Retinal pigment epithelial cell (primary cell): ENCODE measurements around the gene B4GALT2.
A peak's percentile ranks its signal among the peaks of the same experiment; 100 is the strongest.

Source experiments
- DNase-seq: peaks from one replicate; pipeline ENCODE4 v3.0.0-alpha.2; 2010; ENCODE audit warnings: low read depth
- H3K4me3 ChIP-seq: 2 replicates; pipeline ENCODE4 v1.5.1; 2011; ENCODE audit warnings: mild to moderate bottlenecking, low read length, control low read depth, moderate library complexity
- TF ChIP-seq, protein P1 (sequence below): conservative IDR thresholded peaks from 2 replicates; pipeline ENCODE4 v1.5.1; 2011; ENCODE audit warnings: low read depth, low read length, control low read depth, inconsistent platforms

The B4GALT2 gene

DNA sequence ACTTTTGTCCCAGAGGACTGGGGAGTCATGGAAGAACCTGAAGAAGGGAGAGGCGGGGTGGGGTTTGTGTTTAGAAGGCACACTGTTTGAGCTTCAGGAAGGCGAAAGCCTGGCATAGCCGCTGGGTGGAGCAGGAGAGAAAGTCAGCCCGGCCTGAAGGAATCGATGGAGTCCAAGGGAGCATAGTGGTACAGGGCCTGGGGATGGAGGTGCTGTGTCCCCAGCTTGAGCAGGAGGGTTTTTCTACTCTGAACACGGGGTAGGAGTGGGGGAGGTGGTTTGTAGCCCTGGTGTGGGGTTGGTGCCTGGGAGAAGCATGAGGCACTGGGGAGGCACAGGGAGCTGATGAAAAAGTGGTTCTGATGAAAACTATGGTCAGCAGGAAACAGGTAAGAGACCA, 7.7 kb downstream of the B4GALT2 start:
- DNase-seq, result no peak
- TF ChIP-seq, protein P1, sequence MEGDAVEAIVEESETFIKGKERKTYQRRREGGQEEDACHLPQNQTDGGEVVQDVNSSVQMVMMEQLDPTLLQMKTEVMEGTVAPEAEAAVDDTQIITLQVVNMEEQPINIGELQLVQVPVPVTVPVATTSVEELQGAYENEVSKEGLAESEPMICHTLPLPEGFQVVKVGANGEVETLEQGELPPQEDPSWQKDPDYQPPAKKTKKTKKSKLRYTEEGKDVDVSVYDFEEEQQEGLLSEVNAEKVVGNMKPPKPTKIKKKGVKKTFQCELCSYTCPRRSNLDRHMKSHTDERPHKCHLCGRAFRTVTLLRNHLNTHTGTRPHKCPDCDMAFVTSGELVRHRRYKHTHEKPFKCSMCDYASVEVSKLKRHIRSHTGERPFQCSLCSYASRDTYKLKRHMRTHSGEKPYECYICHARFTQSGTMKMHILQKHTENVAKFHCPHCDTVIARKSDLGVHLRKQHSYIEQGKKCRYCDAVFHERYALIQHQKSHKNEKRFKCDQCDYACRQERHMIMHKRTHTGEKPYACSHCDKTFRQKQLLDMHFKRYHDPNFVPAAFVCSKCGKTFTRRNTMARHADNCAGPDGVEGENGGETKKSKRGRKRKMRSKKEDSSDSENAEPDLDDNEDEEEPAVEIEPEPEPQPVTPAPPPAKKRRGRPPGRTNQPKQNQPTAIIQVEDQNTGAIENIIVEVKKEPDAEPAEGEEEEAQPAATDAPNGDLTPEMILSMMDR, result no peak
- no peak overlapping the region for H3K4me3 ChIP-seq

DNA sequence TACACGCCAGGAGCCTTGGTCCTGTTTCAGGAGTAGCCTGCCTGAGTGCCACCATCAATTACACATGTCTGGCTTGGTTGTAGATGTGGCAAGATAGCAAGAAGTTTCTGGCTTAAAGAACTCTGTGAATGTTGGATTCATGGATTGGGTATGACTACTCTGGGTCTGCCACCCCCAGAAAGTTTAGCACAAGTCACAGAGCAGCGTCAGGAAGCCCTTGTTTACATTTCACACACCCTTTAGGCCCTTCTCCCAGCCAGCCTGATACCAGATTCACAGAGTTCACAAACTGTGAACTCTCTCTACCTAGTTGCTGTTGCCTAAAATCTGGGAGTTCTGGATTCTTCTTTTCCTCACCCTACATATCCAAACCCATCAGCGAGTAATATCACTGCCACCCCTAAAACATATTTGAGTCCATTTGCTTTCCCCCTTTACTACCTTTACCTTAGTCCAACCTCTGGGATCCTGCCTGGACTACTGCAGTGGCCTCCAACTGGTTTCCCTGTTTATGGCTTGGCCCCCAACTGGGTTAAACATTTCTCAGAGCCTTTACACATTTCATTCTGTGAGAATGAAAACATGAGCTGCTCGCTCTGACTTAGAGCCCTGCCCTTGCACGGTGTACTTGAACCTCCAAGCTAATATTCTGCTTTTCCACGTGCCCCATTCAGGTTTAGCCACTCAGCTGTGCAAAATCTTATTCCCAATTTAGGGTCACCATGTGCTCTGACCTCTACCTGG, 8.3 kb downstream of the B4GALT2 start:
- no peak overlapping the region for H3K4me3 ChIP-seq
- DNase-seq, result no peak
- TF ChIP-seq, protein P1, result no peak

DNA sequence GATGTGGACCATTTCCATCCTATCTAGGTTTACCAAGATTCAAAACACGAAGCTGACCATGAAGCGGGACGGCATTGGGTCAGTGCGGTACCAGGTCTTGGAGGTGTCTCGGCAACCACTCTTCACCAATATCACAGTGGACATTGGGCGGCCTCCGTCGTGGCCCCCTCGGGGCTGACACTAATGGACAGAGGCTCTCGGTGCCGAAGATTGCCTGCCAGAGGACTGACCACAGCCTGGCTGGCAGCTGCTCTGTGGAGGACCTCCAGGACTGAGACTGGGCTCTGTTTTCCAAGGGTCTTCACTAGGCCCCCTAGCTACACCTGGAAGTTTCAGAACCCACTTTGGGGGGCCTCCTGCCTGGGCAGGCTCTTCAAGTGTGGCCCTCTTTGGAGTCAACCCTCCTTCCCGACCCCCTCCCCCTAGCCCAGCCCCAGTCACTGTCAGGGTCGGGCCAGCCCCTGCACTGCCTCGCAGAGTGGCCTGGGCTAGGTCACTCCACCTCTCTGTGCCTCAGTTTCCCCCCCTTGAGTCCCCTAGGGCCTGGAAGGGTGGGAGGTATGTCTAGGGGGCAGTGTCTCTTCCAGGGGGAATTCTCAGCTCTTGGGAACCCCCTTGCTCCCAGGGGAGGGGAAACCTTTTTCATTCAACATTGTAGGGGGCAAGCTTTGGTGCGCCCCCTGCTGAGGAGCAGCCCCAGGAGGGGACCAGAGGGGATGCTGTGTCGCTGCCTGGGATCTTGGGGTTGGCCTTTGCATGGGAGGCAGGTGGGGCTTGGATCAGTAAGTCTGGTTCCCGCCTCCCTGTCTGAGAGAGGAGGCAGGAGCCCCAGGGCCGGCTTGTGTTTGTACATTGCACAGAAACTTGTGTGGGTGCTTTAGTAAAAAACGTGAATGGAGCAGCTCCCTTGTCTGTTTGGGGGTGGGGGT, 11.5 kb downstream of the B4GALT2 start:
- H3K4me3 ChIP-seq, result peak overlapping the region; percentile 70
- TF ChIP-seq, protein P1, result no peak
- no peak for DNase-seq

DNA sequence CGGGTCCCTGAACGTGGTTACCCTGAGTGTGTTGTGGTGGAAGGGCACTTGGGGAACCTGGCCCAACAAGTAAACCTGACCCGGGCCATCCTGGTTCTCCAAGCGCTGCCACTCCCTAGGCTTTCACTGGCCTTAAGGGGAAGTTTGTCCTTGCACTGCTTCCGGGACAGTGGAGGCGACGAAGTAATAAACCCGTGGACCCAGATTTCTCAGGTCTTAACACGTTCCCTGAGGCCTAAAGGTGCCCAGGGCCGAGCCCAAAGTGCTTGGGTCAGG, 12.1 kb downstream of the B4GALT2 start:
- TF ChIP-seq, protein P1, result no peak
- DNase-seq, result no peak

DNA sequence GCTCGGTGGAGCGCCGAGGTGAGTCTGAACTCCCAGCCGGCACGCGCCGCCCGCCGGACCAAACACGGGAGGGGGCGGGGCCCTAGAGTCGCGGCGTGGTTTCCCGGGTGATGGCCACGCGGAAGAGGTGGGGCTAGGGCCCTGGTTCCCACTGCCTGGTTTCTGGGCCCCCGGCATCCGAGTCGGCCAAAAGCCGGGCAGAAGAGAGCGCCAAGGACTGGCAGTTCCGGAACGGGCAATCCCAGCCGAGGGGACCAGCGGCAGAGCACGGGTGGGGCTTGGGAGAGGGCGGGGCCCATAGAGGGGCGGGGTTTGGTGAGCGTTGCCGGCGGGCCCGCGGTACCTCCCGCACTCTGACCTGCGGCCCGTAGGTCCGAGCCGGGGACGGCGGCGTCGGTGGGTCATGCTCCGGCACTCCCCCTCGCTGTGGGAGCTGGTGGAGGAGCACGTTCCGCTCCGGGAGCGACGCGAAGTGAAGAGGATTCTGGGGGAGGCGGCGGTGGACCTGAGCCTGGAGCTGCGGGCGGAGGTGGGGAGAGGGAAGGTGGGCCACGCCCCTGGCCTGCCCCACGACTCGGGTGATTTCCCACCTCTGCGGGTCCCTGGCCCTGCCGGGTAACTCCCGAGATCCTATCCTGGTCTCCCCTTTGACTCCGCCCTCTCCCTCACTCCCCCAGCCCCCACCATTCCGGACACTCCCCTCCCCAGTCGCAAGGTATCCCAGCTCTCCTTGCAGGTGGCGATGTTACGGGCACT, 12.6 kb downstream of the B4GALT2 start, which contains the start of gene CCDC24:
TSS of gene CCDC24 (plus strand) at position 124 of the 756 bp plus-strand sequence. CDS start at position 404, 280 bp downstream.
- H3K4me3 ChIP-seq, result peak within 1 kb of the TSS; percentile 70
- DNase-seq, result no peak
- TF ChIP-seq, protein P1, result no peak

More for the DNA sequence above, 12.1 kb downstream of the B4GALT2 start:
- peak overlapping the region; percentile 70 for H3K4me3 ChIP-seq

DNA sequence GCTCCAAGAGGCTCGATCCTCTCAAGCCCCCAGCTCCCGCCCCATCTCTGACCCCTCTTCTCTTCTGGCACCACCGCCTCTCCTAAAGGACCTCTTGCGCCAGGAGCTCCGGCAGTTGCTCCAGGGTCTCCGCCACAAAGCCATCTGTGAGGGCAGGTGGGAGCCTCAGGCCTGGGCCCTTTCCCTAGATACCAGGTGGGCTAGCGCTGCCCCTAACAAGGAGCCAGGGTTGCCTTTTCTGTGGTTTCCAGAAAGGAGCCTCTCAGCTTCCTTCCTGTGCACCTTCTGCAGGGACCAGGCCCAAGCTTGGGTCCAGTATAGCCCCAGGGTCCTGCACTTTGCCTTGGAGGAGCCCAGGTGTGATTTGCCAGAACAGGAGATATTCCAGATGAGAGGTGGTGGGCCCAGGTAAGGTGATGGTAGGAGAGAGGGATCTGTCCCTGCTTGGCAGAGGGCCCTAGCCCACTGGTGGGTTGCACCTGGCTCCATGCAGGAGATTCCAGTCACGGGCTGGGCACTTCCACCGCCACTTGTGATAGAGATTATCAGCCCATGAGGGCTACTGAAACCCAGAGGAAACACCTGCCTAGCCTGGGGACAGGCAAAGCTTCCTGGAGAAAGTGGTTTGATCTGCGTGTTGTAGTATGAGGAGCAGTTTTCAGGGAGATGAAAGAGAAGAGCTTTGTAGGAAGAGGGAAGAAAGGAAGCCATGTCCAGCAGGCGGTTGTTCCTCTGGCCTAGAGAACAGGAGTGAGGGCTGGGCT, 13.4 kb downstream of the B4GALT2 start:
- no peak for DNase-seq
- peak overlapping the region; percentile 70 for H3K4me3 ChIP-seq
- TF ChIP-seq, protein P1, result no peak
